HG03139 (cell line): ENCODE data around the gene LMF1.
"Not testable (repeated sequence)": the region's sequence is repeated elsewhere in the genome, so short reads cannot be mapped to it uniquely, and the experiment has no call there.

ENCODE experiments used
- ATAC-seq: cut with Tn5 transposase; IDR thresholded peaks from one replicate; pipeline ENCODE4 v1.9.1; 2021; ENCODE audit not compliant: unreplicated experiment

LMF1 gene

DNA sequence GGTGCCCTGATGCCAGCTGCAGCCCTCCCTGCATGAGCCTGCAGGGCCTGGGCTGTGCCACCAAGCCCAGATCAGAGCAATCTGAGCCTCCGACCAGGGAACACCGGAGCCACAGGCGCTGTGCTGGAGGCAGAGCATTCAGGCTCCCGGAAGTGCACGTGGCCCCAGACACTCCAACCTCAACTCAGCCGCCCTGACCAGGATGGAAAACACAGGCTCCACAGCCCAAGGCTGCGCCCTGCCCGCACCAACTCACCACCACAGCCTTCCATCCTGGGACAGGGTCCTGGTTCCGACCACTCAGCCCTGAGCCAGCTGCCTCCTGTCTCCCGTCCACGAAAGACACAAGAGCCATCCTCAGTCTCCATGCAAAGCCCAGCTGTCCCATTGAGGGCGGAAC, 18.5 kb downstream of the LMF1 start:
- no peak for ATAC-seq

DNA sequence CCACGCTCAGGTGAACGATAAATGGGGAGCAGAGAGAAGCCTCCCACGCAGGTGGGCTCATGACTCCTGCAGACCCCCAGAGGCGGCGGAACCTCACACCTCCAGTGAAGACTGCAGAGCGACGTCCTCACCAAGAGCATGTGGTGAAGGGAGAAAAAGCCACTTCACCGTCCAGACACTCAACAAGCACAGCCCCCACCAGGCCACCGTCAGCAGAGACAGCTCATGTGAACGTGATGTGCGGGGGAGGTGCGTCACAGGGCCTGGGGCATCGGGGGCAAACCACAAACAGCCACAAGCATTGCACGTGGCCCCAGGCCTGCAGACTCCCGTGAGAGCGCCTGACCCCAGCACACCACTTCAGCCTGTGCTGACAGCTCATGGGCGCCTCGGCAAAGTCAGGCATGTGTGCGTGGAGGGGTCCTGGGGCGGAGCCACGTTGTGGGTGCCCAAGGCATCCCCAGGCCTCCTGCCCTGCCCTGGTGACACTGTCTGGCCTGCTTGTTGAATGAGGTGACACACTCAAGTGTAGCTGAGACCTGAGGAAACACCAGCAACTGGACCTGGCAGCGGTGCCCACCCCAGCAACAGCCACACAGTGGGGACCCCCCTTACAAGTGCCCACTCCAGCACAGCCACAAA, 19.0 kb downstream of the LMF1 start:
- ATAC-seq: no peak

DNA sequence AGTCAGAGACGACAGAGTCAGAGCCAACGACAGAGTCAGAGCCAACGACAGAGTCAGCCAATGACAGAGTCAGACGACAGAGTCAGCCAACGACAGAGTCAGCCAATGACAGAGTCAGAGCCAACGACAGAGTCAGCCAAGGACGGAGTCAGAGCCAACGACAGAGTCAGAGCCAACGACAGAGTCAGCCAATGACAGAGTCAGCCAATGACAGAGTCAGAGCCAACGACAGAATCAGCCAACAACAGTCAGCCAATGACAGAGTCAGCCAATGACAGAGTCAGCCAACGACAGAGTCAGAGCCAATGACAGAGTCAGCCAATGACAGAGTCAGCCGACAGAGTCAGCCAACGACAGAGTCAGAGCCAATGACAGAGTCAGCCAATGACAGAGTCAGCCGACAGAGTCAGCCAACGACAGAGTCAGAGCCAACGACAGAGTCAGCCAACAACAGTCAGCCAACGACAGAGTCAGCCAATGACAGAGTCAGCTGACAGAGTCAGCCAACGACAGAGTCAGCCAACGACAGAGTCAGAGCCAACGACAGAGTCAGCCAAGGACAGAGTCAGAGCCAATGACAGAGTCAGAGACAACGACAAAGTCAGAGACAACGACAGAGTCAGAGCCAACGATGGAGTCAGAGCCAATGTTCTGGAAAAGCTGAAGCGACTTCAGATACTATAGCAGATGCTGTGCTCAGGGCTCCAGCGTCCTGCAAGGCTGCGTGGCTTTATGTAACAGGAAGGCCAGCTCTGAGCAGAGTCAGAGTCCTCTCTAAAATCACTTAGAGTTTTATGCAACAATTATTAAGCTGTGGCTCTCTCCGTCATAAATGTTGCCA, 19.8 kb downstream of the LMF1 start:
- ATAC-seq: not testable (repeated sequence)

DNA sequence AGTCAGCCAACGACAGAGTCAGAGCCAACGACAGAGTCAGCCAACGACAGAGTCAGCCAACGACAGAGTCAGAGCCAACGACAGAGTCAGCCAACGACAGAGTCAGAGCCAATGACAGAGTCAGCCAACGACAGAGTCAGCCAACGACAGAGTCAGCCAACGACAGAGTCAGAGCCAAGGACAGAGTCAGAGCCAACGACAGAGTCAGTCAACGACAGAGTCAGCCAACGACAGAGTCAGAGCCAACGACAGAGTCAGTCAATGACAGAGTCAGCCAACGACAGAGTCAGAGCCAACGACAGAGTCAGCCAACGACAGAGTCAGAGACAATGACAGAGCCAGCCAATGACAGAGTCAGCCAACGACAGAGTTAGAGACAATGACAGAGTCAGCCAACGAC, 22.0 kb downstream of the LMF1 start:
- not testable (repeated sequence) for ATAC-seq

DNA sequence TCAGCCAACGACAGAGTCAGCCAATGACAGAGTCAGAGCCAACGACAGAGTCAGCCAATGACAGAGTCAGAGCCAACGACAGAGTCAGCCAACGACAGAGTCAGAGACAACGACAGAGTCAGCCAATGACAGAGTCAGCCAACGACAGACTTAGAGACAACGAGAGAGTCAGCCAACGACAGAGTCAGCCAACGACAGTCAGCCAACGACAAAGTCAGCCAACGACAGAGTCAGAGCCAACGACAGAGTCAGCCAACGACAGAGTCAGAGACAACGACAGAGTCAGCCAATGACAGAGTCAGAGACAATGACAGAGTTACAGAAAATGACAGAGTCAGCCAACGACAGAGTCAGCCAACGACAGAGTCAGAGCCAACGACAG, 22.9 kb downstream of the LMF1 start:
- ATAC-seq: not testable (repeated sequence)

DNA sequence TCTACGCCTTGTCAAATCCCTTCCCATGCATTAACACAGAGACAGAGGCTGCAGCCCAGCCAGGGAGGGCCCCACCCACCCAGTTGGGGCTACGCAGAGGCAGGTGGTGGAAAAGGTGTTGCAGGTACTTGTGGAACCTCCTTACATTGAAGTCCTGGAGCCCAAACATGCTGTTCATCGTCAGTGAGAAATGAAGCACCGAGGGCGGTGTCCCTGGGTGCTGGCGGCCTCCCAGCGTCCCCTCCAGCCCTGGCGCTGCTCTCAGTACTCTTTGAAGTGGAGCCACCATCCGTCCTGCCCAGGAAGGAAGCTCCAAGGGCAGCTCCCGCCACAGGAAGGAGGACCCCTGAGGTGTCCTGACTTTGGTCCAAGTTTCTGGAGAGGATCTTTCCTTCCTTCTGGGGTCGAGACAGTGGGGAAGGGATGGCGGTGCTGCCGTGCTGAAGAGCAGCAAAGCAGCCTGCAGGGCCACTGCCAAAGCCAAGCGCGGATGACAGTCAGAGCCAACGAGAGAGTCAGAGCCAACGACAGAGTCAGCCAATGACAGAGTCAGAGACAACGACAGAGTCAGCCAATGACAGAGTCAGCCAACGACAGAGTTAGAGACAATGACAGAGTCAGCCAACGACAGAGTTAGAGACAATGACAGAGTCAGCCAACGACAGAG, 23.4 kb downstream of the LMF1 start:
- no peak for ATAC-seq

DNA sequence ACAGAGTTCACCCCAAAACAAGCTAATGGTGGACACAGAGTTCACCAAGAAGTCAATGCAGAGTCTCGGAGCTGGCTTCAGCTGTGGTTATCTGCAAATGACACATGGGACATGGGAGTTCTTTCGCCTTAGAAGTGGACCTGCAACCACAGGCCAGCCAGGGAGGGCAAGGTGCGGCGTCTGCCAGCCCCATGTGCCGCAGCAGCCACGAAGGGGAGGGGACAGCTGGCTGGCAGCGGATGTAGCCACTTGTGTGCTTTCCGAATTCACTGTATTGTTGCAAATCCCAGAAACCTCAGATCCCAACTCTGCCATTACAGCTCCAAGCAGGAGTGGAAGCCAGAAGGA, 24.8 kb downstream of the LMF1 start:
- ATAC-seq: no peak

DNA sequence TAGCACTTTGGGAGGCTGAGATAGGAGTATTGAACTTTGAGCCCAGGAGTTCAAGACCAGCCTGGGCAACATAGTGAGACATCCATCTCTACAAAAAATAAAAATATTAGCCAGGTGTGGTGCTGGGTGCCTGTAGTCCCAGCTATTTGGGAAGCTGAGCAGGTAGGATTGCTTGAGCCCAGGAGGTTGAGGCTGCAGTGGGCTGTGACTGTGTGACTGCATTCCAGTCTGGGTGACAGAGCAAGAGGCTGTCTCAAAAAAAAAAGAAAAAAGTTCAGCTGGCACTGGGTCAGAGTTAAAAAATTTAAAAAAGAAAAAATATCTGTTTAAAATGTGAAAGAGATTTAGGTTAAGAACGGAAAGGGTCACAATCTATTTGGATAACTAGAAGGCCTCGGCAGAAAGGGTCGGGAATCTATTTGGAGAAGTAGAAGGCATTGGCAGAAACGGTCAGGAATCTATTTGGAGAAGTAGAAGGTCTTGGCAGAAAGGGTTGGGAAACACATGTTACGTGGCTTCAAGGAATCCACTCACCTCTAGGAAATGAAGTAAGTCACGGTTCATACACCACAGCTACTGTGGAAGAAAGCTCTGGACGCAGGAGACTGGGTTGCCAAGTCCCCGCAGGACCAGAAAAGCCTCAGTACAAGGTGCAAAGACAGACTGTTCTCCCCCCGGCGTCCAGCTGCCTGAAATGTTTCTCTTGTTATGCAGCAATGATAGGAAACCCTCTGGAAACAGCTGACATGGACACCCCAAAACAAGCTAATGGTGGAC, 25.3 kb downstream of the LMF1 start:
- ATAC-seq: no peak

DNA sequence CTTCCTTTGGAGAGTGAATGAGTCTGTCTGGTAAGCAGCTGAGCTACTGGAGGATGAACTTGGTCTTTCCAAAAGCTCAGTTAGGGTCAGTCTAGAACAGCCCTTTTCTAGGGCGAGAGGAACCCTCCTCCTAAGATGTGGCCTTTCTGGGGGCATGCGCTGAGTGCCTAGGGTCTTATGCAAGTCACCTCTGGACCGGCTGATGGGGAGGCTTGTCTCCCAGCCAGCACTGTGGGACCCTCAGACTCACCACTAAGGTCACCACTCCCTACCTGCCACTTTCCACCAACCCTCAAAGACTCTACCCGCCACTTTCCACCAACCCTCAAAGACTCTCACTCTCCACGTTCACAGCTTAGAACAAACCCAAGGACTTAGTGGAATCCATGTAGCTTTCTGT, 26.8 kb downstream of the LMF1 start:
- ATAC-seq: no peak

DNA sequence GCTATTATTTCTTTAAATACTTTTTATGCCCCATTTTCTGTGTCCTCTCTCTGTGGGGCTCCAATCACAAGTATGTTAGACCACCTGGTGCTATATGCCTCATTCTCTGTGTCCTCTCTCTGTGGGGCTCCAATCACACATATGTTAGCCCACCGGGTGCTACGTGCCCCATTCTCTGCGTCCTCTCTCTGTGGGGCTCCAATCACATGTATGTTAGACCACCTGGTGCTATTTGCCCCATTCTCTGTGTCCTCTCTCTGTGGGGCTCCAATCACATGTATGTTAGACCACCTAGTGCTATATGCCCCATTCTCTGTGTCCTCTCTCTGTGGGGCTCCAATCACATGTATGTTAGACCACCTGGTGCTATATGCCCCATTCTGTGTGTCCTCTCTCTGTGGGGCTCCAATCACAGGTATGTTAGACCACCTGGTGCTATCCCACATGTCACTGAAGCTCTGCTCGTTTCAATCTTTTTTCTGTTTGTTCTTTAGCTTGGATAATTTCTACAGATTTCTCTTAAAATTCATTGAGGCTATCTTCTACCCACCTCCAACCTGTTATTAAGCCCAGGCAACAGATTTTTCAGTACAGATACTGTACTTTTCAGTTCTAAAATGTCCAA, 28.2 kb downstream of the LMF1 start:
- no peak for ATAC-seq

DNA sequence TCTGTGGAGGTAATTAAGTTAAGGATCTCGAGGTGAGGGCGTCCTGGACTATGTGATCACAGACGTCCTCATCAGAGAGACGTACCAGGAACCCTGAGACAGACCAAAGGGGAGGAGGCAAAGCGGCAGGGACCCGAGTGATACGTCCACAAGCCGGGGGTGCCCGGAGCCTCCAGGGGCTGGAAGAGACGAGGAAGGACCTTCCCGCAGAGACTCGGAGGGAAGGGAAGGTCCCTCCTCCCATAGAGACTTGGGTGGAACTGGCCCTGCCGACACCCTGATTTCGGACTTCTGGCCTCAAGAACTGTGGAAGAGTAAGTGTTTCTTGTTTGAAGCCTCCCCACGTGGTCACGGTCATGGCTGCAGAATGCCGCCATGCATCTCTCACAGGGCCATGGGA, 30.8 kb downstream of the LMF1 start:
- no peak for ATAC-seq

DNA sequence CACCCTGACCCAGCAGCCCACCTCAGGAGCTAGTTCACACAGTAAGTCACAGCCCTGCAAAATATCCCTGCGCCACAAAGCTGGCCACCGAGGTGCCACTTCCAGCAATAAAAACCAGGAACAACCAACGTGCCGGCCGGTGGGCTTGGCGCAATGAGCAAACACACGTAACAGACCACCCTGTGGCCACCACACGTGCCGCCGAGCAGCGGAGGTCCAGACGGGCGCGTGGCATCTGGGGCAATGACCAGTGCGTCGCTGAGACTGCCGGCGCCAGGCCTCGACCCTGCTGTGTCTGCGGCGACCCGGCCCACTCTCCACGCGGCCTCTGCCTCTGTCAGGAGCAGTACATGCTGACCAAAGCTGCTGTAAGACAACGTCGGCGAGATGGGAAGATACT, 31.5 kb downstream of the LMF1 start:
- ATAC-seq: no peak

DNA sequence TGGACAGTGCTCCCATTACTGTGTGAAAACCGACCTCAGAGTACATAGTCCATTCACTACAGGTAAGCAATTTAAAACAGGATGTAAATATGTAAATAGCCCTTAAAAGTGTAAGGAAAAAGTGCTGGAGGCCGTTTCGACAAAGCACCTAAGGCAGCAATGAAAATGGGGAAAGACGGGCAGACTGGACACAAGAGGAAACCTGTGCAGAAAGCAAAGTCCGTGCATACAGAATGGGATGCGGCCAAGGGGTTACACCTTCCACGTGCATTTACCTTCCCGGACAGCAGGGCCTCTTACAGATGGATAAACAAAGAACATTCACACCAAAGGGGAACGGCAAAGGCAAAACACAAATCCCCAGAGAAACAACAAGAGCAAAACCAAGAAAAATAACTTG, 32.0 kb downstream of the LMF1 start:
- ATAC-seq: no peak

DNA sequence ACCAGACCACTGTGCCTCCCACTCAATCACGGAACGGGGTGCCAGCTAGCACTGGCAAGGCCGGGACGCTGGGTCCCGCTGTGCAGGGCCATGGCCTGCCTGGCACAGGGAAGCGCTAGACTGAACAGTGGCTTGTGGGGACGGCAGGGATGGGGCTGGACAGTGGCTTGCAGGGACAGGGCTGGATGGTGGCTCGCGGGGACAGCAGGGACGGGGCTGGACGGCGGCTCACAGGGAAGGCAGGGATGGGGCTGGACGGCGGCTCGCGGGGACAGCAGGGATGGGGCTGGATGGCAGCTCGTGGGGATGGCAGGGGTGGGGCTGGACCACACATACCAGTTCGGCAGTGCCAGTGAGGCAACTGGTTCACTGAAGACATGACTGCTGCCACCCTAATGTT, 32.6 kb downstream of the LMF1 start:
- no peak for ATAC-seq

DNA sequence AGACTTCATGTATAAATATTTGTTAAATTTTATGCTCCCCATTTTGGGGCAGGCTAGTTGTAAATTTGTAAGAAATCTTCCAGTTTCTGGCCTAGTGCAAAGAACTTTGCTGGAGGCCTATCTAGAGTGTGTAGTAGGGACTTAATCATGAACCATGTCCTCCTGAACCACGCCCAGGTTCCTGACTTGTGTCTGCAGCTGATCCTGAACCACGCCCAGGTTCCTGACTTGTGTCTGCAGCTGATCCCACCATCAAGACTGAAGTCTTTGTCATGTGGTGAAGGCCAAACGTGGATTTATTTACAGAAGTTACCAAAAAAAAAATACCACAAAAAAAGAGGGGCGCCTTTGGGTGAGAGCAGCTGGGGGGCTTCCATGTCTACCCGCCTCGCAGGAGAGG, 33.1 kb downstream of the LMF1 start:
- ATAC-seq: no peak

DNA sequence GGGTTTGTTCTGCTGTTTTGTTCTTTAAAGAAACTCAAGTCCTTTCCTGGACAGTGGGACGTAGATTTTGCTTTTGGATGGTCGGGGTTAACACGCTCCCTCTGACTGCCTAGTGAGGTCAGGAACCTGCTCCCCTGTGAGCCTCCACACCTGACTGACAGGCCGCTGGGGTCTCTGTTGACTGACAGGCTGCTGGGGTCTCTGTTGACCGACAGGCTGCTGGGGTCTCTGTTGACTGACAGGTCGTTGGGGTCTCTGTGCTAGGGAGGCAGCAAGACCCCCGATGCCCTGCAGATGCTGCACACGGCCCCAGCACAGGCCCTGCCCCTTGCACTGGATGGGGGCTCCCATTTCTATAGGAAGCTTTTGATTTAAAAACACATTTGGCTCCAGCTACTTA, 33.5 kb downstream of the LMF1 start:
- ATAC-seq: no peak

DNA sequence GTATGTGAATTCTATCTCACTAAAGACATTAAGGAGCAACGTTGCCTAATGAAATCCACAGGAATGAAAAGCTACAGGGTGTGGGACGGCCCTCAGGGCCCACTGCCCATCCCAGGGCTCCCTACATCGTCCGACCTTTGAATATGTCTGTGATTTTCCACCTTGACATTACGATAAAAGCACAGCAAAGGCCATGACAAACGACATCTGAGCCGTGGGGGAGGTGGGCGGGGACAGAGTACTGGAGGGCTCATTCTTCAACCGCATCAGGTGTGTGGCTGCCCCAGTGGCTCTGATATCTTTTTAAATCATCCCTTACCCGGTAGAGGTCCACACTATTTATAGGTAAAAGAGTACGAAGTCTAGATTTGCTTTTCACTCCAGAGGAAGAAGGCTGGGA, 35.1 kb downstream of the LMF1 start:
- ATAC-seq: no peak

DNA sequence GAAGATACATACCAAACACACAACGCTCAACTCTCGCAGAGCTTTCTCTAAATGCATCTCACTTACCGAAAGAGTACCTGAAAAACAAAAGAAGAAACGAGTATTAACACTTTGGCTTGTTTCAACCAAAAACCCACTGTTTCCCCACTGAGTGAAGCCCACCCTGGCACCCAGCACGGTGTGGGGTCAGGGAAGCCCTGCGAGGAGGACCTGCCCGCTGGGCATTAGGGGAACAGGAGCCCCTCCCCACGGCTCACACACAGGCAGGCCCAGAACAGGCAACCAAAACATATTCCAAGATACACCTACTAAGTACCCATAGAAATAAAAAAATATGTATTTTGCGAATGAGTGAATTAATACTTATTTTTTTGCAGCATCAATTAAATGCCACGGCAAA, 36.6 kb downstream of the LMF1 start:
- no peak for ATAC-seq

DNA sequence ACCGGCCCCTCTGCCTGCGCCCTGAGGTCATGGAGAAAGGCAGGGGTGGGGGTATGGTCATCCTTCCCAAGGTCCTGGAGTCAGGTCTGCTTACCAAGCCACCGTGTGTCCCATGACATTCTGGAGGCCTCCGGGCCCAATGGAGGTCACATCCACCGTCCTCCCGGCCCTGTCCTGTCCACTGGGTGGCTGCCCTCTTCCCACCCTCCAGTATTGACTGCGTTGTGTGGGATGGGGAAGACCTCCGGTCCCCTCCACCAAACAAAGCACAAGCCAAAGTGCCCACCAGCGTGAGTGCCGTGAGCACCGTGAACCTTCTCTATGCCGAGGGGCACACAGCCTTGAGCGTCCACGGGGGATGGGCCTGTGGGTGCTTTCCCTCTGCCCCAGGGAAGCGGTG, 37.2 kb downstream of the LMF1 start:
- ATAC-seq: no peak

DNA sequence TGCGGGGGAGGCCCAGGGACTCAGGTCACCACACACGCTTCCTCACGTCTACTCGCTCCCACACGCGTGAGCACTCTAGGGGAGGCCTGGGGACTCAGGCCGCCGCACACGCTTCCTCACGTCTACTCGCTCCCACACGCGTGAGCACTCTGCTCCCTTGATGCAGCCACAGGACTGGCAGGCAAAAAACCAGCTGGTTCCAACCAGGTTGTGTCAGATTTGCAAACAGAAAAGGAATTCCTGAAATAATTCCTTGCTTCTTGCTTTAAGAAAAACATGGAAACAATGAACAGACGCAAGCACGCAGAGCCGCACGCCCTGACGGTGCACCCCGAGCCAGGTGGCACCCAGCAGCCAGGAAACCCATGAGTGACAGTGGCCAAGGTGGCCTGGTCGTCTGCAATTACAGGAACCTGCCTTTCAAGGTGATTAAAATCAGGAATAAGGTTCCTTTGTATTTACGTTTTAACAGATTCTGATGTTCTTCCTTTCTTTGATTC, 37.9 kb downstream of the LMF1 start:
- ATAC-seq: no peak
